GM04503 (cell line): ENCODE measurements around the gene PTPRN2.

Experiments
- DNase-seq: peaks from one replicate; pipeline ENCODE4 v3.0.0-alpha.2; 2012; ENCODE audit warnings: low read depth

Gene PTPRN2

DNA sequence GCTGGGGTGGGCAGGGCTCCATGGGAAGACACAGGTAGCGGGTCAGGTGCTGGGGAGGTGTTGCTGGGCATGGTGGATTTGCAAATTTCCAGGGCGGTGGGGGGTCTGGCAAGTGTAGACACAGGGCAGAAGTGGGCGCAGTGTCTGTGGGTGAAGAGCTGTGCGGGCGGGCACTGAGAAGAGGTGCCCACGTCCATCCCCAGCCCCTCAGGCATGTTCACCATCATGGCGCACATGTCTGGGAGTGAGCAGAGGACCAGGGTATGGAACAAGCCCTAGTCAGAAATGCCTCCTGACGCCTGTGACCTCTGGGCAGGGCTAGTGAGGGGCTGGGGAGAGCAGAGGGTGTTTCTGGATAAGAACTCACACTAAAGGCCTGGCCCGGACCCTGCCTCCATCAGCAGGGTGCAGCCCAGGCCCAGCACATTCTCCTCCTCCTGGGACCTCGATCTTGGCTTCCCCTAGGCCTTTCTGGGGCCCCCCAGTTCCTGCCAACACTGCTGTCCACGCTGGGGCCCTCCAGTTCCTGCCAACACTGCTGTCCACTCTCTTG is 612.9 kb downstream of the PTPRN2 start:
- no peak for DNase-seq

DNA sequence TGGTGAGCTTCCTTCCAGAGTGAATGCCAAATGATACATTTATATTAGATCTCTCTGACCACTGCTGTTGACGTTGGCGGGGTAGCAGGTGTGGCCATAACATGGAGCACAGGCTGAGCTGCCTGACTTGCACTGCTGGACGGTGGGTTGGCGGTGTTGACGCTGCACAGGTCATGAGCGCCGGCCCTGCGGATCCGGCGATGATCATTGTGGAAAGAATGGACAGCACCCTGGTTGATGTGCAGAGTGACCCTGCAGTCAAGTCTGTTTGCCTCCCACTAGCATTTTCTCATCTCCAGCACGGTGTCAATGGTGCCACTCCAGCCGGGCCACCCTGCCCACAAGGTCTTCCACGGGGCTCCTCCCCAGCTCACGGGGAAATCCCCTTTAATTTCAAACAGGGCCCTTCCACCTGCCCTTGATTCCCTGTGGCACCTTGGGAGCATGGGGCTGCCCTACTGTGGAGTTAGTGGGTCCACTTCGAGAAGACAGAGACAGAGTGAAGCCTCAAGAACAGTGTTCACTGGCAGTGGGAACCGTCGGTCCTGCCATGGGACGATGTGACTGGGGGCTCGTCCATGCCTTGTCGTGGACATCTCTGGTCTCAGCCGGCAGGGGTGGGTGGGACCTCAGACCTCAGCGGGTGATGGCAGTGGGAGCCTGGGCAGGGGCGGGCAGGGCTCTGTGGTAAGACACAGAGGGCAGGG is 613.5 kb downstream of the PTPRN2 start:
- no peak for DNase-seq

DNA sequence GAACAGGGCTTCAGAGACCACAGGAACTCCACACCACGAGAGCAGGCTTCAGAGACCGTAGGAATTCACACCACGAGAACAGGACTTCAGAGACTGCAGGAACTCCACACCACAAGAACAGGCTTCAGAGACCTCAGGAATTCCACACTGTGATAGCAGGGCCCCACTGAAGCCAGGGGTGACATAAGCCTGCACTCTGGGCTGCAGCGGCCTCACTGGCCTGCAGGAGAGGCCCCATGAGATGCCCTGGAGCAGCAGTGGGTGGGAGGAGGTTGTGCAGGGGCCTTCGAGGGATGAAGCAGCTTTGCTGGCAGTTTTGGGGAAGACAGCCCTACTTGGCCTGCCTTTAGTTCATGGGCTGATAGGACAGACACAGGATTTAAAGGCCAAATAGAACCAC is 614.7 kb downstream of the PTPRN2 start:
- DNase-seq = no peak

DNA sequence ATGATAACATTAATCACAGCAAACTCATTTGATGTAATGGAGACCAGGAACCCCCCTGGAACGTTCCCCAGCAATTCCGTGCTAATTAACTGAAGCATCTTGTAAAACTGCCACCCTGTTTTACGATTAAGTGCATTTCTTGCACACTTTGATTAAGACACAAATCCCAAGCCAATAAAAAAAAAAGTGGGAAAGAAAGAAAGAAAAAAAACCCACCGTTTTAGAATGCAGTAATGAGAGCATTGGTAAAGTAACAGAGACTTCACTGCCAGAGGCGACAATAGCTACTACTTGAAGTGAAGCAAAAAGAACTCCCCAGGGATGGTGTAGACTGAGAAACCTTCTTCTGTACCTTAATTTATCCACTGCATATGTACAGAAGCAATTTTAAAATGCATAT is 616.1 kb downstream of the PTPRN2 start:
- DNase-seq = no peak

DNA sequence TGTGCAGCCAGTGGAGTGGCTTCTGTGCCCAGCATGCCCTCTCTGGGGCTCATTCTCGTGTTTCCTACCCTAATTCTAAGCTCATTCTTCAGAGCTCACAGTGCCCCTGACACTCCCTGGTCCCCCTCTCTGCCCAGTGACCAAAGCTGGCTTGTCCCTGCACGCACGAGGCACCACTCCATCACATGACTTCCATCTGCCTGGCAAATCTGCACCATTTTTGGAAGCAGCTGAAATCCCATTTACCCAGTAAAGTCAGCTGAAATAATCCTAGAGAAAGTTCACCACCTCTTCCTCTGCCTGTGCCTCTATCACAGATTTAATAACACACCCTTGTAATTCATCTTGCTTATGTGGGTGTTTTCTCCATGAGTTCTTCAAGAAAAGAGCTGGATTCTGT is 616.9 kb downstream of the PTPRN2 start:
- DNase-seq = no peak

DNA sequence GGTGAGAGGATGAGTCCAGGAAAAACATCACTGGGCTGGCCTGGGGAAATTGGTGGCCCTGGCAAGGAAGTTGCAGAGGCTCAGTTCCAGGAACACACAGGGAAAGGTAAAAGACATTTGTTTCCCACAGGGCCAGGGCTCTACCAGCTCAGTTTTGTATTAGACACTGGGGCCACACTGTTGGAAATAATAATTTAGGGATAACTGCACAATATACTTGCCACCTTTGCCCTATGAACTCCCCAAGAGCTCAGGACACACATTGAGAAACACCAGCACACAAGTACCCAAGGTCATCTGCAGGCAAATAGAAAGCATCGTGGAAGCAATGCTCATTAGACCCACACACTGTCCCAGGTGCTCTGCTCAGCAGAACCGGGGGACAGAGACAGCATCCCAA is 617.6 kb downstream of the PTPRN2 start:
- DNase-seq = no peak

DNA sequence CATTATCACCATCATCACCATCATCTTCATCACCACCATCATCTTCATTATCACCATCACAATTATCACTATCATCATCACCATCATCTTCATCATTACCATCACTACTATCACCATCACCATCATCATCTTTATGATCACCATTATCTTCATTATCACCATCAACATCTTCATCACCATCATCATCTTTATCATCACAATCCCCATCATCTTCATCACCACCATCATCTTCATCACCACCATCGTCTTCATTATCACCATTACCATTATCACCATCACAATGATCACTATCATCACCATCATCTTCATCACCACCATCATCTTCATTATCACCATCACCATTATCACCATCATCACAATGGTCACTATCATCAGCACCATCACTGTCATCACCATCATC is 621.1 kb downstream of the PTPRN2 start:
- no peak for DNase-seq

DNA sequence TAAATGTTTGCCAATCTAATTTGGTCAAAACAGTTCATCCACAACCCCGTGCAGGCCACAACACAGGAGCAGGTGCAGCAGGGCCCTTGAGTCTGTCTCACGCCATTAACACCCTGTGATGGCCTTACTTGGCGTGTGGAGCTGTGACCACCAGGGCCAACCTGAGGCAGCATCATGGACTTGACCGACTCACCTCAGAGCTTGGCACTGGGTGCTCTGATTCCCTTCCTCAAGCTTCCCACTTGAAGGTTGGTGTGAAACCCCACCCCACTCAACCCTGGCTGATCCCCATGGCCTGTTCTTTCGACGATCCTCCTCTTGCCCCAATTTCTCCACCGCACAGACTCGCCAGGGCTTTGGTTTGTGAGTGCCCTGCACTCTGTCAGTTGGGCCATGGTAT is 623.1 kb downstream of the PTPRN2 start:
- no peak for DNase-seq

DNA sequence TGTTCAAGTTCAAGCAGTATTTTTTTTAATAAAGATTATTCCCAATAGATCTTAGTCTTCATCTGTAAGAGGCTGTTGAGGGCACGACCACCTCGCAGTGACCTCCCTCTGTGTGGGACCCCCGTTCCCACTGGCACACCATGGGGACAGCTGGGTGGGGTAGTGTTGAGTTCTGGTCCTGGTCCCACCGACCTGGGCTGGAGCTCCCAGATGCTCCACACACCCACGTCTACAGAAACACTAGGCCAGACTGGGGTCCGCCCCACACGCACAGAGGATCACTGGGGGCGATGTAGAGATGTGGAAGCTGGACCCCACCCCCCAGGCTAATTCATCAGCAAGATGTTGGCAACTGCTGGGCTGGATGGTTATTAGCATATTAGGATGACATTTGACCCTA is 623.6 kb downstream of the PTPRN2 start:
- no peak for DNase-seq

DNA sequence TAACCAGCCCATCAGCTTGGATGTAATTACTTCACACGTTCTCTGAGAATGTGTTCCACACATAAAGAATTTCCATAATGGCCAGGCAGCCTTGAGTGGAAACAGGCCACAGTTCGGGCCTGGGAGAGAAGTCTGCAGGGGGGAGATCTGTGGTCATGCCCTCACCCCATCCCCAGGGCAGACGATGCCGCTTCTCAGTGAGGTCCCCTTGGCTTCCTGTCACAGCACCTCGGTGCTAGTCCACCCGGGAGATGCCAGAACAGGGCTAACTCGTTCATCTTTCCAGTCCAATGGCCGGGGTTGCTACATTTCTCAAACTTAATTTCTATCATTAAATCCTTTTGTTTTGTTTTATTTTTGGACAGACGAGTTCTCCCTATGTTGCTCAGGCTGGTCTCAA is 624.1 kb downstream of the PTPRN2 start:
- DNase-seq = no peak

DNA sequence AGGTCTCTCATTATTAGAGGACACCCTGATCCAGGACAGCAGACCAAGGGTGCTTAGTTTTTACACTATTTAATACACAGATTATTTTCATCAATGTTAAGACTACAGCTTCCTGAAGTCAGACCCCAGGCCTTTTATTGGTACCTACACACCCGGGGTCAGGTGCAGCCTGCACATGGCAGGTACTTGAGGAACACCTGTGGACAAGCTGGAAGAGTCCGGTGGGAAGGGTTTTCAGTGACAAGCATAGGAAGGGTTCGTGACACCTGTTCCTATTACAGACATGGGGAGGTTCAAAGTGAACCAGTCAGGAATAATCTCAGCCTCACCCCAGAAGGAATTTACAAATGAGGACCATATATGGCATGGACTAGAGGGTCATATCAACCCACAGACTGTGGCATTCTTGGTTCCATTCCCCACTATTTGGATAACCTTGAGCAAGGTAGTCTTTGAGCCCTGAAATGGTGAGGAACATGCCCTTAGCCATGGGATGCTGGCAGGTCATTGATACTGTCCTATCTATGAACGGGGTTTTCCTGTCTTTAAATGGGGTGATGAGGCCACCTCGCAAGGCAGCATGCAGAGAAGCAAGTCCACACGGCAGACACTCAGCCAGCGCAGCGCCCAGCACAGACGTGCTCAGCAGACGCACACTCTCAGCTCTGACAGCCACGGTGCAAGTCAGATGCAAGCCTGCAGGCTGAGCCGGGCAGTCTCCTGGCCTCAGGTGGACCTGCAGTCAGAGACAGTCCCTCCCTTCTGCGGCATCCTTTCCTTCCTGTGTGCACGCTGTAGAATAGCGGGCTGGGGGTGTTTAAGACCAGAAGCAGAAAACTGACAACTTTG is 624.9 kb downstream of the PTPRN2 start:
- no peak for DNase-seq

DNA sequence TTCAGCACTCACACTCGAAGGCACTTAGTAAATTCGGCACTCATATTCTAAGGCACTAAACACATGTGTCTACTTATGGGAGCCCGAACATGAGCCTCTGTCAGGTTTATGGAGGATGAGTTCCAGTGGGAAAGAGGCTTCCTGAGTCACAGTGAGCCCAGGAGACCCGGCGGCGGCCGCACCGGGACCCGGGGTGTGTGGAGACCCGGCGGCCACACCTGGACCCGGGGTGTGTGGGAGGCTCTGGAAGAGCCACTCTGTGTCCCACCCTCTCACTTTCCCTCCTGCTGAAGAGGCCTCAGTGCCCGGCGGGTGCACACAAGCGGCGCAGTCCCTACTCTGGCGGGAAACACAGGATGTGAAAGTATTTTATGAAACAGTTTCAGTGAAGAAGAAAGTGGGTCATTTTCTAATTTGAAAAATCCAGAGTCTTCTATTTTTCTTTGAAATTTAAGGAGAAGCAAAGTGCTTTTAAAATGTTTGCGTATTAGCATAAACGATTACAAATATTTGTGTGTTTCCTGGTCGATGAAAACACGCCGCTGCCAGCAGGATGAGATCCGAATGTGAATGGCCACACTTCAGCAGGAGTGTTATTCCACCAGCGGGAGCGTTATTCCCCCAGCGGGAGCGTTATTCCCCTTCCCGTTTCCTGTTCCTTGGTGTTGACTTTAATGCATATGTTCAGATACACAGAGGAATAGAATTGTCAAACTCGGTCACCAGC is 625.7 kb downstream of the PTPRN2 start:
- no peak for DNase-seq

DNA sequence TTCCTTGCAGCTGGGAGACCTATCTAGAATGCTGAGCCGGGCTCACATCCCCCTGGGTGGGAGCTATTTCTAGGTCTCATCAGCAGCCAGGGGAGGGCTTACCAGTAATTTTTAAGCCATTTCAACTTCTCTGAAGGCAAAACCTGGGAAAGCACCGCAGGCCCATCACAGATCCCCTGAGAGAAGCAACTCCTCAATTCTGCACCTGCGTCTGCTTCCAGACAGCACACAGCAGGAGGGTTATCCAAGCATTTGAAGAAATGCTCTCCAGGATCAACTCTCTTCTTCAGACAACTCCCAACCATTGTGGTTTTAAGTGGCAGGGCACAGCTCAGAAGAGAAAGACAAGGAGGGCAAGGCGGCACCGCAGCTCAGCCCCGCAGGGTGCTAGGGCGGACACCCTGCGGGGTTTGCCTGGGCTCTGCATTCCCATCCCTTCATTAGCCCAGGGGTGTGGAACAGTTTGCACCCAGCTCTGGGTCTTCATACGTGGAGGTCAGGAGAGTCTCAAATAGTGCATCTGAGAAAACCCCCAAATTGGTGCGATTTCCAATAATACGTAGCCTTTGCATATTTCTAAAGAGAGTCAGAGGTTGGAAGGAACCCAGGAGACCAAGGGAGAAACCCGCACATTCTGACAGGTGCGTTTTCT is 632.1 kb downstream of the PTPRN2 start:
- DNase-seq = no peak

DNA sequence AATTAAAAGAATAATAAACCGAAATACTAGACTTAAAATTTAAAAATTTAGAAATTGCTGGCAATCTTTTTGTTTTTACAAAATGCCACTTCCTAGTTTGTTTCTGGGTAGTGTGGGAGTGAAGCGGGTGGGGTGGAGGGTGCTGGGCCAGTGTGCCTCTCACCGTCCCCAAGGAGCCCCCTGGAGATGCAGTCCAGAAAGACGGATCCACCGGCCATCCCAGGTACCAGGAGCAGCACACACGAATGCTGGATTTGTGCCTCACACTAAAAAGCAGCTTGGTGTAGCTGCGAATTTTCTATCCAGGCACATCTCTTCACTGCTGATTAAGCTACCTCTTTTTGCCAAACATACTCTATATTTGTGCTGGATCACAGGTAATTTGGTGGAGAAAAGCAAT is 632.7 kb downstream of the PTPRN2 start:
- DNase-seq = no peak

DNA sequence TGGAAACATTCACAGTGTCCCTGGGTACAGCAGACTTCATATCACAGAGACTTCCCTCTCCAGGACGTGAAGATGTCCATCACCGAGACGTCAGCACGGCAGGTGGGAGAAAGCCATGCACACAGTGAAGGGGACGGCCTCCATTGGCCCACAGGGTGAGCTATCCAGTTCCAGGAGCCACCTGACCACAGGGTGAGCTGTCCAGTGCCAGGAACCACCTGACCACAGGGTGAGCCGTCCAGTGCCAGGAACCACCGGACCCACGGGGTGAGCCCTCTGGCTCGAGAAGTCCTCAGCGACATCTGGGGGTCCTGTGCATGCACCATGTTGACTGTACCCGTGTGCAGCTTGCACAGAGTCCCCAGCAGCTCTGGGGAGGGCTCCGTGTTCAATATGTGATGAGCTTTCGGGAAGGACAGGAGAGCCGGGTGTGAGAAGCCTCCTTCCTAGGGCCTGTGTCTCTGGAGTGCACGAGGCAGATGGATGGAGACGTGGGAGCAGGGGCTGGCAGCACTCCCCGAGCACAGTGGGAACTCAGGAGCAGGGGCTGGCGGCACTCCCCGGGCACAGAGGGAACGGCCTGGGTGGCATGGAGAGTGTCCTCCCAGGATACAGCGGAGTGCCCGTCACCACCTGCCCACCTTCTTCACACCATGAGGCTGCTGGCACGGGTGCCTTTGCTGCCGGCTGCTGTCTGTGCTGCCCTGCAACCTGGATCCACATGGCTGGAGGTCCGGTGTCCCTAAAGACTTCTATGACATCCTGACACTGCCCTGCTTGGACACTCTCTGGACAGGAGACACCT is 634.6 kb downstream of the PTPRN2 start:
- no peak for DNase-seq

DNA sequence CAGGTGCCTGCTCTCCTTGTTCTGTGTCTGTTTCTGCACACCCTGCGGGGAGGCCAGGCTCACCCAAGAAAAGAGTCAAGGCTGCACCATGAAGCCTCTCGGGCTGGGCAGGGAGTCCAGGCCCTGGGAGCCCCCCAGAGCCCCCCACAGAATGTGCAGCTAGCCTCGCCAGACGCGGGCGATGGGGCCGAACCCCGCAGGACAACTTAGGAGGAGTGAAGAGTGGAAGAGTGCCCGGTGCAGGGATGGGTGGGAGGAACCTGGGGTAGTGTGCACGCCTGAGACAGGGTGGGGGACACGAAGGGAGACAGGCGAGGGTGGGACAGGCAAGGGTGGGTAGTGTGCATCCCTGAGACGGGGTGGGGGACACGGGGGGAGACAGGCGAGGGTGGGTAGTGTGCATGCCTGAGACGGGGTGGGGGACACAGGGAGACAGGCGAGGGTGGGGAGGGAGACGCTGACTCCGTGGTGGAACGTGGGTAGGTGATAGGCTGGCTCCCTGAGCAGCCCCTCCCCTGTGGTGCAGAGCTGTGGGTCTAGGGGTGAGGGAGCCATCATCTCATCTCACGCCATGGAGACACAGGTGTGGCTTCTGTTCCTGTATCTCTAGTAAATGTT is 635.5 kb downstream of the PTPRN2 start:
- DNase-seq = no peak

DNA sequence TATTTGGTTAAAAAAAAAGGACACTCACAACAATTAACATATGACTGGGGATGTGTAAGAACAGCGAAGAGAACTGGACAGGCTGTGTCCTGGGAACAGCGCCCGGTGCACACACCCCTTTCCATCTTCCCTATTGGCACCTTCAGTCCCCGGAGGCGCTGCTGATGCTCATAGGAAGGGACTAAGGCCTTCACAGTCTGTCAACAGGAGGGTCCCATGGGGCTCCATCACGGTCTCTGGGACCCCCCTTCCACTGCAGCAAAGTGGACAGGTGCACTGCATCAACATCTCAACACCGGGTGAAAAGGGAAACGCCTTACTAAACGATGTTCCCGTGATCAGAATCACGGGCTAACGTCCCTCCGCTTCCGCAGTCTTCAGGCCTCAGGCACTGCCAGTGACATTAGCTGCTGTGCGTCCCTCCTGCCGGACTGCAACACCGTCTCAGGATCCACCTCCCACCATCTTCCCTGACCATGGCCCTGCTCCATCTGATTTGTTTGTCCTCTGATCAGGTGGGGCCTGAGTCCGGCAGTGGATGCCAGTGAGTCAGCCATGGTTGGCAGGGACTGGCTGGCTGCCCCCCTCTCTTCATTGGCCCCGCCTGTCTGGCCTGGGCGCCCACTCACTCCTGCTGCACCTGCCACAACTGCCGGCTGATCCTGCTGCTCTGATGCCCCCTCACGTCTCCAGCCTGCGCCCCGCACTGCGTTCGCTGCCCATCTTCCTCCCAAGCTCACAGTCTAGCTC is 636.1 kb downstream of the PTPRN2 start:
- DNase-seq = no peak

DNA sequence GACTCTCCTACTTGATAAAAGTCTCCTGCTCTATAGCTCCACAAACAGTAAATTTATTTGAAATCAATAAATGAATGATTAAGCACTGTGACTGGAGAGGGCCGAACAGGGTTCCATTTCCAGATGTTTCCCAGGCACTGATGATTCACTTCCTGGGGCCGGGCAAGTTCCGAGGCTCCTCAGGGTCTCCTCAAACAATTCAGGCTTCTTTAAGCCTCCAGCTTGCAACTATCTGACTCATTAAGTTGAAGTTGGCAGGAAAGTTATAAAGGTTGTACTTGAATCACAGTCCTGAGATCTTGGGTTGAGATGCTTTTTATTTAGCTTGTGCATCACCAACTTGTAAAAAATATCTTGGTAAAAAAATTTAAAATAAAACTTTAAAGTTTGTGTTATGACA is 637.9 kb downstream of the PTPRN2 start:
- no peak for DNase-seq

DNA sequence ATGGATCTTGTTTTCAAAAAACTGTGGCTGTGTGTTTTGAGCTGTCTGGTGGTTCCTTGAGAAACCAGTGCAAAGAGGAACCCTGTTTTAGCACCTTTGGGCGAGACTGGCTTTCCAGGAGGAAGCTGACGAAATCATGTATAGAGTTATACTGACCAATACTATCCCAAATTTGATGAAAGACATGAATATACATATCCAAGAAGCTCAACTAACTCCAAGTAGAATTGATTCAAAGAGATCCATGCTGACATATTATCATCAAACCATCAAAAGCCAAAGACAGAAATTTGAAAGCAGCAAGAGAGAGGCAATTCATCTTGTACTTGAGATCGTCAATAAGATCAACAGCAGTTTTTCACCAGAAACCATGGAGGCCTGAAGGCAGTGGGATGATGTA is 640.1 kb downstream of the PTPRN2 start:
- DNase-seq = no peak

DNA sequence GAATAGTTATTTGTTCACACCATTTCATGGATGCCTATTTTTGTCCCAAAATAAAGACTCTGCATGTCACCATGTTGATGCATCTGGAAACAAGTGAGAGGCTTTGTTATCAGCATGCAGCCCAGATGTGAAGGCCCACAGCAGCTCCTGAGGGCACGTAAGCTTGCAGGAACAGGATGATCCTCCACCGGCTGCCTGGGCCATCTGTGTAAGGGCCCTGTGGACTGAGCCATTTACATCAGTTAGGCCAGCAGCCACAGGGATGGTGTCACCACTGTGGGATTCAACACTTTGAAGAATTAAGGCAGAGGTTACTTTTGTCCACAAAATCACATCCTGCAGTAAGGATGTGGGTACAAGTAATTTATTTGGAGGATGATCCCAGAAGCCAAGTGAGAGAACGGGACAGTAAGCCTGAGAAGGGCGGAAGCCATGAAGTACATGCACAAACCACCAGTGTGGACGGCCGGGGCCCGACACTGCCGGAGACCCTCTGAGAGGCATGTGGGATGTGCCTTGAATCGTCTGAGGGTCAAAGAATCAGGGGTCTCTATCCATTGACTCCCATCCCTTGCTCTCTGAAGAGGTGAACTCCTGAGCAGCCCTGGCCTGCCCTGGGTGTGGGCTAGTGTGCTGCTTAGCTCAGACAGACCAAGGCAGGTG is 641.1 kb downstream of the PTPRN2 start:
- DNase-seq = no peak
